ENCODE results near the gene TWF2. TPM values are rescaled to one million over a fixed set of nuclear protein-coding genes. Genes with fewer than 3 reads are reported as not detected.

The TWF2 gene
- total RNA-seq, 4 donors from 2014 or later: 33.2 to 46.2 (median 42.6) TPM

- Histone ChIP-seq H3K27me3 (no peaks in the 10 kb centered on the region), H3K36me3 (peaks cover 88% of the 10 kb centered on the region), H3K9me3 (no peaks in the 10 kb centered on the region), H3K4me3 (no peak overlapping the region), H3K27ac (no peak overlapping the region), H3K4me1 (peaks cover 31% of the 10 kb centered on the region)
- WGBS: 83% methylated on average over 4 of the region's 4 CpGs
- no peak for TF ChIP-seq CTCF (IDR thresholded peaks at IDR 0.05)
- TF ChIP-seq EP300 (IDR thresholded peaks at IDR 0.05): no peak
- no peak for TF ChIP-seq POLR2AphosphoS5 (IDR thresholded peaks at IDR 0.05)
- no peak for TF ChIP-seq POLR2A (IDR thresholded peaks at IDR 0.05)
- no peak for DNase-seq (ENCODE audit: low spot score in 2 of 2)
These were observed 17.7 kb upstream of the TWF2 start for GRCh38 chr3:52256622-52257021.

DNA sequence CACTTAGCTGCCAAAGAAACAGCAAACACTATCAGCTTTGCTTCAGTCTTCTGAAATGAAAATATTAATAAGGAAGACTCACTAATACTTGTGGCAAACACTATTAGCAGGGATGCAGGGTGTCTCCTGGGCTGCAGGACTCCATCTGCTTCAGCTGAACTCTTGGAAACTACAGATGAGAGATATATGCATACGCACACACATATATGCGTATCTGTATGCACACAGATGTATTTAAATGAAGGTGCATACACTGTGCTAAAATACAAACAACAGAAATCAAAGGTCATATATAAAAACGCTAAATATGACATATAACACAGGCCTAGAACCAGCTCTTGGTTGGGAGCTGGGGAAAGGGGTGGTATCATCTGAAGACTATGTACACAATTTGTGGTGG, 17.2 kb upstream of the TWF2 start:
- Histone ChIP-seq H3K36me3 (peaks cover 88% of the 10 kb centered on the region), H3K4me3 (no peak overlapping the region), H3K27ac (no peak overlapping the region), H3K9me3 (no peaks in the 10 kb centered on the region), H3K27me3 (no peaks in the 10 kb centered on the region), H3K4me1 (peaks cover 36% of the 10 kb centered on the region)
- DNase-seq (ENCODE audit: low spot score in 2 of 2): no peak
- WGBS: 79% methylated on average over 3 of the region's 3 CpGs
- TF ChIP-seq POLR2AphosphoS5 (IDR thresholded peaks at IDR 0.05) (no peak), CTCF (IDR thresholded peaks at IDR 0.05) (no peak), POLR2A (IDR thresholded peaks at IDR 0.05) (no peak), EP300 (IDR thresholded peaks at IDR 0.05) (no peak)

GRCh38 chr3:52254608-52255007, 15.7 kb upstream of the TWF2 start:
- peaks cover 86% of the 10 kb centered on the region for H3K36me3 ChIP-seq
- H3K9me3 ChIP-seq: no peaks in the 10 kb centered on the region
- H3K4me3 ChIP-seq: no peak overlapping the region
- H3K27me3 ChIP-seq: no peaks in the 10 kb centered on the region
- peak overlapping the region; percentile 78 for H3K27ac ChIP-seq
- 77% methylated on average over 9 of the region's 9 CpGs for WGBS
- DNase-seq (ENCODE audit: low spot score in 2 of 2): no peak
- no peak for TF ChIP-seq CTCF (IDR thresholded peaks at IDR 0.05)
- no peak for TF ChIP-seq POLR2AphosphoS5 (IDR thresholded peaks at IDR 0.05)
- TF ChIP-seq POLR2A (IDR thresholded peaks at IDR 0.05): no peak
- no peak for TF ChIP-seq EP300 (IDR thresholded peaks at IDR 0.05)
- peaks cover 36% of the 10 kb centered on the region for H3K4me1 ChIP-seq

DNA sequence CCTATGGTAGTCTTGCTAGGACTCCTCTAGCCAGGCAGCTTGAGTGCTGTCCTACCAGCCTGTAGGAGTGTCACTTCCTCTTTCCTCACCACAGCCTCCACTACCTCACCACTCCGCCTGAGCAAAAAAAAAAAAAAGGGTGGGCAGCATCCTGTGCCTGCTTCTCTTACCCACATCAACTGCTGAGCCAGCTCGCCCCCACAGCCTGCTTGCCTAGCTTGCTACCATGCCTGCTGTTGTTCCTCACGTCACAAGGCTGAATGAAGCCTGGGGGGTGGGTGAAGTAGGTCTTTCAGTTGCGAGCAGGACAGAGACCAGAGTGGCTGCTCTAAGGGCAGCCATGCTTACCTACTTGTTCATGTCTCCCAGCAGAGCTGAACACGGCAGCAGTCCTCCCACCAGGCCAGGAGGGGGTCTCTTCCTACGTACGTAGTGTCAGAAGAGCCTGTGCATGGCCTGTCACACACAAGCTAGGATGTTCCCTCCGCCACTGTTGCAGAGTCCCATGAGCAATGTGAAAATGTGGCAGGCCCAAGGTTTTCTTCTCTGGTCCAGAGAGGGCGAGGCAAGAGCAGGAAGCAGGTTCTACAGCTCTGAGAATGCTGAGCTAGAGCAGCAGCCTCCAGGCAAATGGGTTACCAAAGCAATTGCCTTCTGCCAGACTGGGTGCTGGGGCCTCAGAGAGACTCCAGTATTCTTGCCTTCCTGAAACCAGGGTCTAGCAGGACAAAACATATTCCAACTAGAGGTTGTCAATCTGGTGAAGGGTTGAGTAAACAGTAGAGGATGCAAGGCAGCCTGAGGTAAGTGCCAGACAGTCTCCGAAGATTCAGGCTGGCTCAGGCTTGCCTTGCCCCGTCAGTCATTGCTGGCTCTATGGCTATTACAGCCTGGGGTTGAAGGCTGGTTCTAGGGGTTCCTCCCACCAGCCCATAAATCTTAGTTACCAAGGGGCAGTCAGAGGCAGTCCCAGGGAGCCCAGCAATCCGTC, 14.7 kb upstream of the TWF2 start:
- H3K27ac ChIP-seq: peak overlapping the region; percentile 78
- no peak overlapping the region for H3K4me3 ChIP-seq
- no peaks in the 10 kb centered on the region for H3K9me3 ChIP-seq
- TF ChIP-seq CTCF (IDR thresholded peaks at IDR 0.05): no peak
- TF ChIP-seq POLR2AphosphoS5 (IDR thresholded peaks at IDR 0.05): no peak
- TF ChIP-seq EP300 (IDR thresholded peaks at IDR 0.05): no peak
- TF ChIP-seq POLR2A (IDR thresholded peaks at IDR 0.05): no peak
- 54% methylated on average over 12 of the region's 12 CpGs for WGBS
- peak in 1 of 2 donors; percentile 76 for DNase-seq (ENCODE audit: low spot score in 2 of 2)
- no peaks in the 10 kb centered on the region for H3K27me3 ChIP-seq
- peaks cover 86% of the 10 kb centered on the region for H3K36me3 ChIP-seq
- H3K4me1 ChIP-seq: peaks cover 38% of the 10 kb centered on the region

DNA sequence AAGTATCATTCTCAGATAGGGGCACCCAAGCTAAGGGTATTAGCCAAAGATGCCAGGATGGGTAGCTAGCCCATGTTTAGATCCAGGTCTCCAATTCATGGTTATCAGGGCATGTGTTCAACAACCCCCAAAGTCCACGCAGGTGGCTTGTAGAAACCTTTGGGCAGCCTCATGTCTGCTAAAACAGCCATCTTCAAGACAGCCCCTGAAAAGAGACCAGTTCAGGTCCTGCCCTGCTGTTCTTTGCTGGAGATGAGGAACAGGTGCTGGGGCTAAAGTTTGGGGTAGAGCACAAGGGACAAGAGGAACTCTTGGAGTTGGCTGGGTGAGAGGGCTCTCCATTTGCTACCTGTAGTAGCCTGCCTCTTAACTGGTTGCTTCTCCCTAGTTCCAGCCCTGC, 11.2 kb upstream of the TWF2 start:
- no peaks in the 10 kb centered on the region for H3K27me3 ChIP-seq
- H3K36me3 ChIP-seq: peaks cover 61% of the 10 kb centered on the region
- no peak overlapping the region for H3K27ac ChIP-seq
- H3K4me1 ChIP-seq: peaks cover 57% of the 10 kb centered on the region
- WGBS: 100% methylated on average over 1 of the region's 1 CpG
- no peaks in the 10 kb centered on the region for H3K9me3 ChIP-seq
- no peak for DNase-seq (ENCODE audit: low spot score in 2 of 2)
- no peak overlapping the region for H3K4me3 ChIP-seq
- TF ChIP-seq CTCF (IDR thresholded peaks at IDR 0.05): no peak
- TF ChIP-seq EP300 (IDR thresholded peaks at IDR 0.05): no peak
- no peak for TF ChIP-seq POLR2AphosphoS5 (IDR thresholded peaks at IDR 0.05)
- no peak for TF ChIP-seq POLR2A (IDR thresholded peaks at IDR 0.05)

Measured in suprapubic skin (tissue), 4 donors.